HS-5 (cell line): ENCODE data around the gene TAF10.

Experiments used
- DNase-seq: peaks from one replicate; pipeline ENCODE4 v3.0.0-alpha.2; 2012; ENCODE audit warnings: low read depth

The TAF10 gene

GRCh38 chr11:6640036-6640984 is 28.3 kb upstream of the TAF10 start:
- no peak for DNase-seq

GRCh38 chr11:6638429-6638828 is 26.4 kb upstream of the TAF10 start:
- DNase-seq = no peak

GRCh38 chr11:6637871-6638270 is 25.9 kb upstream of the TAF10 start:
- no peak for DNase-seq

GRCh38 chr11:6636480-6636879 is 24.5 kb upstream of the TAF10 start:
- DNase-seq = no peak

GRCh38 chr11:6635082-6635932 is 23.3 kb upstream of the TAF10 start:
- peak; percentile 57 for DNase-seq

- no peak for DNase-seq
Measured at GRCh38 chr11:6634534-6634933, 22.5 kb upstream of the TAF10 start.

- no peak for DNase-seq
Measured at GRCh38 chr11:6633422-6634408, 21.7 kb upstream of the TAF10 start.

- no peak for DNase-seq
Measured at GRCh38 chr11:6632116-6633073, 20.4 kb upstream of the TAF10 start.

GRCh38 chr11:6631361-6631890 is 19.4 kb upstream of the TAF10 start:
- no peak for DNase-seq

- DNase-seq = no peak
Measured at GRCh38 chr11:6630632-6631291, 18.7 kb upstream of the TAF10 start.

GRCh38 chr11:6629892-6630631 is 18.0 kb upstream of the TAF10 start:
- DNase-seq = no peak

GRCh38 chr11:6629573-6629891 is 17.5 kb upstream of the TAF10 start:
- no peak for DNase-seq

- DNase-seq = no peak
Measured at GRCh38 chr11:6628526-6628925, 16.5 kb upstream of the TAF10 start.

- no peak for DNase-seq
Measured at GRCh38 chr11:6627762-6628241, 15.8 kb upstream of the TAF10 start.

- DNase-seq = no peak
Measured at GRCh38 chr11:6626971-6627761, 15.2 kb upstream of the TAF10 start.

GRCh38 chr11:6625832-6626420 is 13.9 kb upstream of the TAF10 start:
- DNase-seq = no peak

- no peak for DNase-seq
Measured at GRCh38 chr11:6625156-6625831, 13.3 kb upstream of the TAF10 start.
